Measurements from ENCODE around the gene TTF1. TPM values are rescaled to one million over a fixed set of nuclear protein-coding genes. Genes with fewer than 3 reads are reported as not detected.

TTF1 gene
- total and polyA plus RNA-seq, 9 donors, result 10.1 to 15.3 (median 12.1) TPM

DNA sequence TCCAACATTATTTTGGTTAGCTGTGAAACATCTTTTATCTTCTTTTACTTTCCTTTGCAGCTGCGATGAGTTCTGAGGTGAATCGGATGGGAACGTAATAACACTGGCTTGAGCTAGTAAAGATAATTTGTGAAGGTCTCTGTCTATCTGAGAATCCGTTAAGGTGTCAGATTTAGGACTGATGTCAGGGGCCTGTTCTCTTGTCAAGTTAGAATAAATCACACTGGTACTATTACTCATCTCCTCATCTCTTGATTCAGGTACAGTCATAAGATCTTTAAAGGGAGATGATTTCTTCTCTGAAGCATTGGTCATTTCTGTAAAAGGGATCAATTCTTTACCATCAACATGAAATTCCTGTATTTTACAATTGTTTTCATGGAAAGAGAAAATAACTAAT is 78.1 kb downstream of the TTF1 start:
- Histone ChIP-seq H3K4me3 (no peak overlapping the region), H3K4me1 (ENCODE audit: insufficient read depth) (peaks cover 2% of the 10 kb centered on the region), H3K27me3 (no peaks in the 10 kb centered on the region), H3K27ac (no peak overlapping the region), H3K36me3 (no peaks in the 10 kb centered on the region), H3K9me3 (no peaks in the 10 kb centered on the region)
- DNase-seq, result no peak
- intact Hi-C loops (cut with DNase I), result no loop called here
- TF ChIP-seq POLR2A (IDR thresholded peaks at IDR 0.05), result no peak
- TF ChIP-seq CTCF (IDR thresholded peaks at IDR 0.05), result no peak
- no peak for TF ChIP-seq EP300 (IDR thresholded peaks at IDR 0.05)
- WGBS, 3 donors, result 96 to 99% (median 98%) methylated on average over 4 of the region's 4 CpGs

DNA sequence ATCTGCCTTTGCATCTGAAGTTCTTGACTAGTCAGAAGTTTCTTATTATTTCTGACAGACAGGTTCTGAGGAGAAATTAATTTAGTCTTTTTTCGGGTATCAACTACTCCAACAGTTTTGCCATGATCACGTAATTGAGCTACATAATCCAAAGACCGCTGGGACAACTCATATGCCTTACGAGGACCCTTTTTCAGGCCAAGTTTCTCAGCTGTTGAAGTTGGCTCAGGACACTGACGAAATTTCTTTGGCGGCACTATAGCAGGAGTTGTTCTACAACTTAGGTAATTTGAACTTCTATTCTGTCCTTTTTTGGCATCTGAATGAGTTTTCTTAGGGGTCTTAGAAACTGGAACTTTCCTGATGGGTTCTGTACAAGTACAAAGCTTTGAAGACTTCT is 79.1 kb downstream of the TTF1 start:
- H3K27ac ChIP-seq, result no peak overlapping the region
- 88 to 99% (median 98%) methylated on average over 6 of the region's 6 CpGs for WGBS, 3 donors

More for the DNA sequence above, 79.1 kb downstream of the TTF1 start:
- Histone ChIP-seq H3K27me3 (no peaks in the 10 kb centered on the region), H3K4me3 (no peak overlapping the region), H3K4me1 (ENCODE audit: insufficient read depth) (peaks cover 2% of the 10 kb centered on the region), H3K36me3 (no peaks in the 10 kb centered on the region), H3K9me3 (no peaks in the 10 kb centered on the region)
- DNase-seq, result no peak
- no peak for TF ChIP-seq EP300 (IDR thresholded peaks at IDR 0.05)
- TF ChIP-seq POLR2A (IDR thresholded peaks at IDR 0.05), result no peak
- no peak for TF ChIP-seq CTCF (IDR thresholded peaks at IDR 0.05)
- intact Hi-C loops (cut with DNase I), result no loop called here

Small RNA genes within 50 kb of the gene (small RNA-seq; reads per million reads assigned to genes)
- not detected for gene RNU5D-2P

Other genes with a start within 250 kb of the TTF1 start
- gene NTNG2, start 244.8 kb downstream of the TTF1 start, total RNA-seq, result 1 to 10 TPM in 4 of 7 donors, under 1 TPM in 3; 0.12 to 2.6 (median 1.5) TPM
- under 1 TPM; 0.23 to 0.39 TPM for gene NTNG2, start 244.8 kb downstream of the TTF1 start, polyA plus RNA-seq
- 10 to 100 TPM; 31.8 to 51.9 (median 42.5) TPM for gene SETX, start 51.9 kb downstream of the TTF1 start, total RNA-seq
- 10 to 100 TPM; 19.9 to 28.1 TPM for gene SETX, start 51.9 kb downstream of the TTF1 start, polyA plus RNA-seq
- gene CFAP77, start 3.4 kb upstream of the TTF1 start, total RNA-seq, result 10 to 100 TPM in 1 of 7 donors, under 1 TPM in 3, not detected in 3; 0.37 to 13.8 (median 0.71) TPM
- gene CFAP77, start 3.4 kb upstream of the TTF1 start, polyA plus RNA-seq, result under 1 TPM in 1 of 2 donors, not detected in 1; 0.11 TPM
- gene BARHL1, start 175.8 kb upstream of the TTF1 start, total RNA-seq, result not detected
- not detected for gene BARHL1, start 175.8 kb upstream of the TTF1 start, polyA plus RNA-seq

Measured in ovary (tissue), 9 donors.